ENCODE measurements around the gene CUEDC1. TPM values are rescaled to one million over a fixed set of nuclear protein-coding genes. Genes with fewer than 3 reads are reported as not detected.

CUEDC1 gene
- total and polyA plus RNA-seq, 9 of the 15 experiments (the other 6 are each of a cell fraction or from before 2014, with no cell fraction given), result 0.20 to 4.1 (median 1.6) TPM; not detected in 1

DNA sequence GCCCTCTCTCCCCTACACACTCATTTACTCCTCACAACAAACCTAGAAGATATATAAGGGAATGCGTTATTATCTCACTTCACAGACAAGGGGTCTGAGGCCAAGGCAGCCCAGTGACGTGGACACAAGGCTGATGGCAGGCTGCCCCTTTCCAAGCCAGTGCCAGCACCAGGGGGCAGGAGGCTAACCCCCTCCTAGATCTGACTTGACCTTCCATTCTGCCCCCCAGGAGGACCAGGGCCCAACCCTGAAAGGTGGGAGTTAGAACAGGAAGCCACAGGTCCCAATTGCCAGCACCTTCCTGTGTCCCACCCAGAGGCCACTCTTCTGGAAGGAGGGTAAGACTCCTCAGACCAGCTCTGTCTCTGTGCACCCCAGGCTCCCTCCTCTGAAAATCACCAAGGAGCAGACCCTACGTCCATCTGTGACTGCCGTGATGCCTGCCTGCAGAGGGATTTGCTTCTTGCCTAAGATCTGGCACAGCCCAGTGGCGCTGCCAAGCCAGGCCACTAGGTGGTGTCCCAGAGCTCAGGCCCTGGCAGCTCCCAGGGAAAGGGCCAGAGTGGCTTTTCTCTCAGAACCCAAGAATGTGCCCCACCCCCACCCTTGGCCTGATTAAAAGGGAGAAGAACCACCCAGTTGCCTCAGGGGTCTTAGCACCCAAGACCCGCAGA lies 62.9 kb downstream of the CUEDC1 start (continued):
- TF ChIP-seq REST (IDR thresholded peaks at IDR 0.05; ENCODE audit: borderline replicate concordance) (peak; percentile 72), REST (CRISPR knock-in tag; IDR thresholded peaks at IDR 0.05; ENCODE audit: low read depth) (no peak), STAT5A (IDR thresholded peaks at IDR 0.05; ENCODE audit: borderline replicate concordance, low read length) (no peak), MIER1 (IDR thresholded peaks at IDR 0.05; ENCODE audit: low read depth) (no peak), FOXA3 (CRISPR knock-in tag; conservative IDR thresholded peaks at IDR 0.05 in 1 of 2, IDR thresholded peaks at IDR 0.05 in 1 of 2) (no peak), DNMT1 (IDR thresholded peaks at IDR 0.05) (no peak), ZNF143 (CRISPR knock-in tag; IDR thresholded peaks at IDR 0.05) (no peak), POLR2AphosphoS5 (IDR thresholded peaks at IDR 0.05; ENCODE audit: control insufficient read depth, insufficient read depth, low read depth, low read length) (no peak), HIVEP1 (CRISPR knock-in tag; IDR thresholded peaks at IDR 0.05) (no peak), POLR2A (conservative IDR thresholded peaks at IDR 0.05) (no peak), RAD21 (CRISPR knock-in tag; conservative IDR thresholded peaks at IDR 0.05 in 1 of 2, IDR thresholded peaks at IDR 0.05 in 1 of 2) (peak; percentile 63 to 86), ZNF146 (CRISPR knock-in tag; IDR thresholded peaks at IDR 0.05; ENCODE audit: unreplicated experiment) (no peak), CBX3 (IDR thresholded peaks at IDR 0.05; ENCODE audit: borderline replicate concordance in 1 of 2, low read length in 2 of 2) (peak in 1 of 2 experiments; percentile 85; a peak in 2 of 3 replicates), ZKSCAN3 (CRISPR knock-in tag; IDR thresholded peaks at IDR 0.05) (no peak), MYC (IDR thresholded peaks at IDR 0.05; ENCODE audit: low read depth, low read length) (0 out of 2 replicates have a peak, but pooled peaks have one; percentile 25), MYC (CRISPR knock-in tag; IDR thresholded peaks at IDR 0.05; ENCODE audit: borderline replicate concordance, low read depth) (no peak), CTBP1 (IDR thresholded peaks at IDR 0.05; ENCODE audit: borderline replicate concordance) (peak; percentile 18; the same call in 1 of the 2 replicates), ELF1 (tag; IDR thresholded peaks at IDR 0.05) (no peak), HNRNPK (IDR thresholded peaks at IDR 0.05; ENCODE audit: low read depth, low read length, poor library complexity, severe bottlenecking) (no peak), CC2D1A (IDR thresholded peaks at IDR 0.05) (peak; percentile 12; the same call in 1 of the 2 replicates)
